GM12878 (cell line): ENCODE measurements around the gene KRTAP5-8. TPM values are rescaled to one million over a fixed set of nuclear protein-coding genes. Genes with fewer than 3 reads are reported as not detected.
"Not testable (repeated sequence)": the region's sequence is repeated elsewhere in the genome, so short reads cannot be mapped to it uniquely, and the experiment has no call there.

Source experiments
- ATAC-seq: fragments of 200-7000 bp; cut with Tn5 transposase; 3 replicates; pipeline ENCODE4 v1.9.1; 2020; ENCODE audit warnings: mild to moderate bottlenecking, moderate library complexity
- BruUV-seq: library from RNA; stranded (reverse); fragments of 400-500 nt; replicated peaks from 2 replicates; lab custom pipeline; 2021; lab: Mats Ljungman, UMichigan
- CTCF ChIA-PET: fragments of 300-600 bp; sonication (Branson Sonifier 250); formaldehyde crosslinking; extraction: SDS; loops from one replicate; lab custom pipeline; 2021; ENCODE audit warnings: inconsistent platforms; lab: Yijun Ruan, JAX
- POLR2A ChIA-PET: fragments of 350-600 bp; formaldehyde crosslinking; extraction: SDS; loops from one replicate; lab custom pipeline; 2021; ENCODE audit warnings: inconsistent platforms; lab: Charles Lee
- RAD21 ChIA-PET: fragments of 300-600 bp; sonication (Branson Sonifier 250); formaldehyde crosslinking; loops from one replicate; lab custom pipeline; 2023; ENCODE audit warnings: antibody characterized with exemption; ENCODE audit not compliant: unreplicated experiment; lab: Charles Lee
- SMC1A ChIA-PET: fragments of 300-600 bp; sonication (Branson Sonifier 250); formaldehyde crosslinking; loops from one replicate; lab custom pipeline; 2023; ENCODE audit not compliant: unreplicated experiment, uncharacterized antibody; lab: Charles Lee
- DNase-seq: peaks from one replicate; pipeline ENCODE4 v3.0.0-alpha.2; 2011; ENCODE audit warnings: low read depth, low spot score
- FAIRE-seq: peaks from 3 replicates; lab custom pipeline; 2011; peaks lifted over from hg19 to GRCh38; lab: Jason Lieb, UNC
- H2AFZ ChIP-seq: 2 replicates; pipeline ENCODE4 v1.6.0; 2011; ENCODE audit warnings: low read depth, low read length, control low read depth; ENCODE audit not compliant: control insufficient read depth
- H3K27ac ChIP-seq: 2 replicates; pipeline ENCODE4 v1.5.1; 2011; ENCODE audit warnings: control low read depth; ENCODE audit not compliant: control insufficient read depth, insufficient read depth
- H3K27me3 ChIP-seq, 2 experiments: replicated peaks in 1 of 2; 2 replicates each; pipeline versions ENCODE4 v1.6.0 to v1.6.1; 2011; ENCODE audit warnings: low read length in 1 of 2; ENCODE audit not compliant: control insufficient read depth in 2 of 2, insufficient read depth in 2 of 2
- H3K36me3 ChIP-seq, 2 experiments: 2 replicates each; pipeline ENCODE4 v1.5.1; 2011; ENCODE audit warnings: low read length in 1 of 2; ENCODE audit not compliant: control insufficient read depth in 2 of 2, insufficient read depth in 2 of 2
- H3K4me1 ChIP-seq: 2 replicates; pipeline ENCODE4 v1.6.1; 2011; ENCODE audit warnings: mild to moderate bottlenecking, low read length, moderate library complexity, mixed read lengths; ENCODE audit not compliant: control insufficient read depth, insufficient read depth
- H3K4me2 ChIP-seq: 2 replicates; pipeline ENCODE4 v1.6.0; 2011; ENCODE audit warnings: control low read depth; ENCODE audit not compliant: control insufficient read depth, insufficient read depth
- H3K4me3 ChIP-seq: fragments of 200-600 bp; sonication (generic); 2 replicates; pipeline ENCODE4 v1.5.1; 2016
- H3K79me2 ChIP-seq: 2 replicates; pipeline ENCODE4 v1.6.0; 2011; ENCODE audit warnings: low read length; ENCODE audit not compliant: control insufficient read depth, insufficient read depth
- H3K9ac ChIP-seq: 2 replicates; pipeline ENCODE4 v1.8.0; 2011; ENCODE audit warnings: low read length, control low read depth, mixed read lengths; ENCODE audit not compliant: control insufficient read depth, insufficient read depth
- H3K9me3 ChIP-seq: replicated peaks from 3 replicates; pipeline ENCODE4 v1.5.1; 2011; ENCODE audit warnings: mild to moderate bottlenecking, low read length; ENCODE audit not compliant: control insufficient read depth, insufficient read depth
- H4K20me1 ChIP-seq: 2 replicates; pipeline ENCODE4 v1.6.0; 2011; ENCODE audit not compliant: control insufficient read depth, insufficient read depth
- WGBS: methylation state at CpG from one replicate; pipeline ENCODE4 v1.1.6; 2016; ENCODE audit warnings: low lambda C conversion rate; ENCODE audit not compliant: insufficient replicate concordance, insufficient coverage; ENCODE audit errors: missing lambda C conversion rate; 5-methylcytosine and 5-hydroxymethylcytosine counted together
- in situ Hi-C: fragments of 300-500 bp; cut with MboI; formaldehyde crosslinking; loops from 9 replicates; pipeline ENCODE4 v1.14.3; 2018; ENCODE audit warnings: mixed read lengths
- intact Hi-C: fragments of 100-400 bp; cut with micrococcal nuclease; formaldehyde crosslinking; loops from one replicate; pipeline ENCODE4 v1.14.2; 2022; ENCODE audit not compliant: unreplicated experiment
- polyA plus RNA-seq, 11 experiments: library from polyadenylated mRNA; depleted of rRNA in 4 of 11; unstranded in 6 of 11; stranded (reverse) in 5 of 11; fragments of >200 nt; fragmentation: Nextera tagmentation in 4 of 11; fragmentation: Illumina TruSeq in 1 of 11; extraction: Ambion mirVana in 4 of 11; extraction: Trizol in 1 of 11; gene quantifications; 1 replicate in 1 of 11; 2 replicates in 10 of 11; pipeline versions ENCODE4 v1.2.1 to v1.2.3, GENCODE V29; 2011 to 2016; ENCODE audit warnings: inconsistent platforms in 2 of 11, missing spikeins in 2 of 11, low read depth in 1 of 11
- small RNA-seq: library from RNA; depleted of rRNA; stranded (forward); fragments of <200 nt; gene quantifications from one replicate; pipeline ENCODE3, GENCODE V24; 2014
- total RNA-seq, 4 experiments: library from RNA; depleted of rRNA in 3 of 4; stranded (reverse); fragments of >200 nt in 3 of 4; fragmentation: Illumina TruSeq in 1 of 4; extraction: Trizol in 1 of 4; gene quantifications; 2 replicates each; pipeline versions ENCODE4 v1.2.1 to v1.2.3, GENCODE V29; 2013 to 2021

Gene KRTAP5-8
- total and polyA plus RNA-seq, 10 of the 15 experiments (the other 5 are each of a cell fraction or from before 2014, with no cell fraction given) = 0.07 to 0.36 (median 0.13) TPM; not detected in 6

- H3K4me2 ChIP-seq, H3K79me2 ChIP-seq, RAD21 ChIA-PET, H3K9ac ChIP-seq, intact Hi-C loops, H3K27ac ChIP-seq, H3K4me3 ChIP-seq, H3K9me3 ChIP-seq, SMC1A ChIA-PET, in situ Hi-C loops, H3K27me3 ChIP-seq, ATAC-seq, CTCF ChIA-PET, H2AFZ ChIP-seq, H3K4me1 ChIP-seq, H4K20me1 ChIP-seq, POLR2A ChIA-PET, DNase-seq, FAIRE-seq, H3K36me3 ChIP-seq, BruUV-seq: not testable (repeated sequence)
- WGBS = 40% methylated on average over 4 of the region's 4 CpGs
Observed at GRCh38 chr11:71588314-71588713, 50.5 kb downstream of the KRTAP5-8 start.

Small RNA genes lying within 50 kb of the gene (small RNA-seq; reads per million reads assigned to genes)
- not detected for gene AP000867.1
- not detected for gene KRTAP5-14P

Other genes starting within 250 kb of the KRTAP5-8 start
- gene DHCR7, start 89.6 kb upstream of the KRTAP5-8 start, total RNA-seq (2014; rRNA removed) = 86.7 and 92.6 TPM in 2 replicates
- 30.7 and 31.2 TPM in 2 replicates for gene DHCR7, start 89.6 kb upstream of the KRTAP5-8 start, total RNA-seq (2014; rRNA removed; fragmentation: Illumina TruSeq; extraction: Trizol)
- 115 and 126 TPM in 2 replicates for gene DHCR7, start 89.6 kb upstream of the KRTAP5-8 start, total RNA-seq (2021)
- 36.1 and 106 TPM in 2 replicates for gene DHCR7, start 89.6 kb upstream of the KRTAP5-8 start, polyA plus RNA-seq (2011; rRNA removed)
- 54.0 and 92.0 TPM in 2 replicates for gene DHCR7, start 89.6 kb upstream of the KRTAP5-8 start, polyA plus RNA-seq (2014; fragmentation: Illumina TruSeq; extraction: Trizol)
- 10 to 100 TPM in 1 of 2 experiments, 1 to 10 TPM in 1; 4.2 to 13.8 TPM for gene DHCR7, start 89.6 kb upstream of the KRTAP5-8 start, polyA plus RNA-seq (2014; fragmentation: Nextera tagmentation; extraction: Ambion mirVana)
- gene DHCR7, start 89.6 kb upstream of the KRTAP5-8 start, polyA plus RNA-seq (2014; rRNA removed) = 67.8 and 79.5 TPM in 2 replicates
- gene DHCR7, start 89.6 kb upstream of the KRTAP5-8 start, polyA plus RNA-seq (2016; fragmentation: Nextera tagmentation; extraction: Ambion mirVana) = 10 to 100 TPM; 46.1 to 47.8 TPM
- 83.2 and 89.2 TPM in 2 replicates for gene NADSYN1, start 84.8 kb upstream of the KRTAP5-8 start, total RNA-seq (2014; rRNA removed)
- 57.4 and 57.5 TPM in 2 replicates for gene NADSYN1, start 84.8 kb upstream of the KRTAP5-8 start, total RNA-seq (2014; rRNA removed; fragmentation: Illumina TruSeq; extraction: Trizol)
- 83.1 and 90.2 TPM in 2 replicates for gene NADSYN1, start 84.8 kb upstream of the KRTAP5-8 start, total RNA-seq (2021)
- 62.0 and 75.2 TPM in 2 replicates for gene NADSYN1, start 84.8 kb upstream of the KRTAP5-8 start, polyA plus RNA-seq (2011; rRNA removed)
- gene NADSYN1, start 84.8 kb upstream of the KRTAP5-8 start, polyA plus RNA-seq (2014; fragmentation: Illumina TruSeq; extraction: Trizol) = 51.4 and 57.4 TPM in 2 replicates
- gene NADSYN1, start 84.8 kb upstream of the KRTAP5-8 start, polyA plus RNA-seq (2014; fragmentation: Nextera tagmentation; extraction: Ambion mirVana) = 10 to 100 TPM; 12.2 to 18.8 TPM
- 88.9 and 89.0 TPM in 2 replicates for gene NADSYN1, start 84.8 kb upstream of the KRTAP5-8 start, polyA plus RNA-seq (2014; rRNA removed)
- 10 to 100 TPM; 66.7 to 72.3 TPM for gene NADSYN1, start 84.8 kb upstream of the KRTAP5-8 start, polyA plus RNA-seq (2016; fragmentation: Nextera tagmentation; extraction: Ambion mirVana)
- gene KRTAP5-7, start 10.8 kb upstream of the KRTAP5-8 start, total RNA-seq (2014; rRNA removed) = 0.05 TPM in 1 of 2 replicates, not detected in the other
- gene KRTAP5-7, start 10.8 kb upstream of the KRTAP5-8 start, total RNA-seq (2014; rRNA removed; fragmentation: Illumina TruSeq; extraction: Trizol) = not detected in 2 replicates
- gene KRTAP5-7, start 10.8 kb upstream of the KRTAP5-8 start, total RNA-seq (2021) = not detected in 2 replicates
- gene KRTAP5-7, start 10.8 kb upstream of the KRTAP5-8 start, polyA plus RNA-seq (2011; rRNA removed) = 0.07 and 0.10 TPM in 2 replicates
- gene KRTAP5-7, start 10.8 kb upstream of the KRTAP5-8 start, polyA plus RNA-seq (2014; fragmentation: Illumina TruSeq; extraction: Trizol) = 0.15 and 0.17 TPM in 2 replicates
- gene KRTAP5-7, start 10.8 kb upstream of the KRTAP5-8 start, polyA plus RNA-seq (2014; fragmentation: Nextera tagmentation; extraction: Ambion mirVana) = under 1 TPM in 1 of 2 experiments, not detected in 1; 0.23 TPM
- gene KRTAP5-7, start 10.8 kb upstream of the KRTAP5-8 start, polyA plus RNA-seq (2014; rRNA removed) = 0.23 TPM in 1 of 2 replicates, not detected in the other
- gene KRTAP5-7, start 10.8 kb upstream of the KRTAP5-8 start, polyA plus RNA-seq (2016; fragmentation: Nextera tagmentation; extraction: Ambion mirVana) = not detected
- not detected in 2 replicates for gene KRTAP5-9, start 10.4 kb downstream of the KRTAP5-8 start, total RNA-seq (2014; rRNA removed)
- 0.18 TPM in 1 of 2 replicates, not detected in the other for gene KRTAP5-9, start 10.4 kb downstream of the KRTAP5-8 start, total RNA-seq (2014; rRNA removed; fragmentation: Illumina TruSeq; extraction: Trizol)
- gene KRTAP5-9, start 10.4 kb downstream of the KRTAP5-8 start, total RNA-seq (2021) = not detected in 2 replicates
- 0.13 and 0.20 TPM in 2 replicates for gene KRTAP5-9, start 10.4 kb downstream of the KRTAP5-8 start, polyA plus RNA-seq (2011; rRNA removed)
- 0.06 TPM in 1 of 2 replicates, not detected in the other for gene KRTAP5-9, start 10.4 kb downstream of the KRTAP5-8 start, polyA plus RNA-seq (2014; fragmentation: Illumina TruSeq; extraction: Trizol)
- gene KRTAP5-9, start 10.4 kb downstream of the KRTAP5-8 start, polyA plus RNA-seq (2014; fragmentation: Nextera tagmentation; extraction: Ambion mirVana) = under 1 TPM in 1 of 2 experiments, not detected in 1; 0.07 TPM
- gene KRTAP5-9, start 10.4 kb downstream of the KRTAP5-8 start, polyA plus RNA-seq (2014; rRNA removed) = 0.06 and 0.38 TPM in 2 replicates
- gene KRTAP5-9, start 10.4 kb downstream of the KRTAP5-8 start, polyA plus RNA-seq (2016; fragmentation: Nextera tagmentation; extraction: Ambion mirVana) = under 1 TPM in 1 of 2 experiments, not detected in 1; 0.24 TPM
- gene KRTAP5-10, start 27.5 kb downstream of the KRTAP5-8 start, total RNA-seq (2014; rRNA removed) = not detected in 2 replicates
- not detected in 2 replicates for gene KRTAP5-10, start 27.5 kb downstream of the KRTAP5-8 start, total RNA-seq (2014; rRNA removed; fragmentation: Illumina TruSeq; extraction: Trizol)
- not detected in 2 replicates for gene KRTAP5-10, start 27.5 kb downstream of the KRTAP5-8 start, total RNA-seq (2021)
- 0.10 TPM in 1 of 2 replicates, not detected in the other for gene KRTAP5-10, start 27.5 kb downstream of the KRTAP5-8 start, polyA plus RNA-seq (2011; rRNA removed)
- not detected in 2 replicates for gene KRTAP5-10, start 27.5 kb downstream of the KRTAP5-8 start, polyA plus RNA-seq (2014; fragmentation: Illumina TruSeq; extraction: Trizol)
- gene KRTAP5-10, start 27.5 kb downstream of the KRTAP5-8 start, polyA plus RNA-seq (2014; fragmentation: Nextera tagmentation; extraction: Ambion mirVana) = under 1 TPM in 1 of 2 experiments, not detected in 1; 0.06 TPM
- gene KRTAP5-10, start 27.5 kb downstream of the KRTAP5-8 start, polyA plus RNA-seq (2014; rRNA removed) = 0.06 TPM in 1 of 2 replicates, not detected in the other
- gene KRTAP5-10, start 27.5 kb downstream of the KRTAP5-8 start, polyA plus RNA-seq (2016; fragmentation: Nextera tagmentation; extraction: Ambion mirVana) = not detected
- gene KRTAP5-11, start 44.9 kb downstream of the KRTAP5-8 start, total RNA-seq (2014; rRNA removed) = not detected in 2 replicates
- not detected in 2 replicates for gene KRTAP5-11, start 44.9 kb downstream of the KRTAP5-8 start, total RNA-seq (2014; rRNA removed; fragmentation: Illumina TruSeq; extraction: Trizol)
- gene KRTAP5-11, start 44.9 kb downstream of the KRTAP5-8 start, total RNA-seq (2021) = not detected in 2 replicates
- gene KRTAP5-11, start 44.9 kb downstream of the KRTAP5-8 start, polyA plus RNA-seq (2011; rRNA removed) = not detected in 2 replicates
- gene KRTAP5-11, start 44.9 kb downstream of the KRTAP5-8 start, polyA plus RNA-seq (2014; fragmentation: Illumina TruSeq; extraction: Trizol) = not detected in 2 replicates
- not detected for gene KRTAP5-11, start 44.9 kb downstream of the KRTAP5-8 start, polyA plus RNA-seq (2014; fragmentation: Nextera tagmentation; extraction: Ambion mirVana)
- gene KRTAP5-11, start 44.9 kb downstream of the KRTAP5-8 start, polyA plus RNA-seq (2014; rRNA removed) = not detected in 2 replicates
- gene KRTAP5-11, start 44.9 kb downstream of the KRTAP5-8 start, polyA plus RNA-seq (2016; fragmentation: Nextera tagmentation; extraction: Ambion mirVana) = not detected